Measurements from ENCODE around the gene PYGB.

The PYGB gene

DNA sequence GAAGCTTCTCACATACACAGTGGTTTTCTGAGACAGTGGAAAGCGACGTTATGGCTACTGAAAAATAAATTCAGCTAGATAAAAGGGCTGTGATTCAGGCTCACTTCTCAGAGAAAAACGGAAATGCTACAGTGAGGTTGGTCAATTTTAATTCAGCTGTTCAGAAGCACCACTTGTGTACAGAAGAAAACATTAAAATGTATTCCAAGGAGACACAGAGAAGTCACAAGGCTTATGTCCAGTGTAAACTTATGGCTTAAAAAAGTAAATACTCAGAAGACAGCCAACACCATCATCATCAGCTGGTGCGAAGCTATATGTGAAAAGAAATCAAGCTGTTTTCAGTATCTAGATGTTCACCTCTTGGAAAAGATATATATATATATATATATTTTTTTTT is 74.1 kb downstream of the PYGB start:
- H3K4me1 ChIP-seq (ENCODE audit: control insufficient read depth, insufficient read depth, low read length), result no peaks in the 10 kb centered on the region
- no peak for TF ChIP-seq ZNF112 (tag by site-specific recombination; IDR thresholded peaks at IDR 0.05)
- no peak for TF ChIP-seq MYNN (tag by site-specific recombination; IDR thresholded peaks at IDR 0.05; ENCODE audit: borderline replicate concordance)
- H3K27ac ChIP-seq (ENCODE audit: extremely low read depth, low read depth, low read length), result no peak overlapping the region
- no peaks in the 10 kb centered on the region for H3K9me3 ChIP-seq (ENCODE audit: control insufficient read depth, insufficient read depth, low read depth, low read length)
- ChIA-PET POLR2A (interaction anchor here (0.8 kb wide), 1 partner anchor 76 kb away, joined by 3 read pairs; no protein-coding TSS in a partner anchor), CTCF (no interaction called here)
- H3K4me3 ChIP-seq (ENCODE audit: low read depth, low read length), result no peak overlapping the region
- peaks cover 0 to 42% of the 10 kb centered on the region in 2 experiments; a peak in 2 of 3 replicates for H3K36me3 ChIP-seq (ENCODE audit: control insufficient read depth in 2 of 2, insufficient read depth in 1 of 2, low read length in 2 of 2)

DNA sequence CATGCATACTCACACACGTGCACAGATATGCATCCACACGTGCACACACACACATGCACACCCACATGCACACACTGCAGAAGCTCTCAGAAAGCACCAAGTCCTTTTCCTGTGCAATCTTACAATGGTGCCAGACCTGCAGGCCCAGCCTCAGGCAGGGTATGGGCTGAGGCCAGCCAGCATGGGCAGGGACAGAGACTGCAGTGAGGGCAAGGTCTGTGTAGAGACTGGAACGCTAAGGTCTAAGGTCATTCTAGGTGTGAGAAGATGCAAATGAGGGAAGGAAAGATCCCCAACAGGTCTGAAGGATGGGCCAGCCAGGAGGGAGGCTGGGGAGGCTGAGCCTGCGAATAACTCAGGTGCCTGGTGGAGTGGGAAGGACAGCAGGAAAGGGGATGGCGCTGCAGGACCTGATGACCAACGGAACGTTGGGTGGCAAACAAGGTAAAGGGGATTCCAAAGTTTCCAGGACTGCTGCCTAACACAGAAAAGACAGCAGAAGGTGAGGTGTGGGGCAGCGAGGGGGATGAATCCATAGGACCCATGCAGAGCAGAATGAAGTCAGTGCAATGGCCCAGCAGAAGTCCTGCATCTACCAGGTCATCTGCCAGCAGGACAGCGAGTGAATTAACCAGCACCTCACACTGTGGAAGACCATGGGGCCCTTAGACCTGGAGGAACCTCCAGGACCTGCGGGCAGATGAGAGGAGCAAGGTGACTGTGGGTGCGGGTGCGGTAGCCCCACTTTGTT is 75.8 kb downstream of the PYGB start:
- no peak overlapping the region for H3K27ac ChIP-seq (ENCODE audit: extremely low read depth, low read depth, low read length)

DNA sequence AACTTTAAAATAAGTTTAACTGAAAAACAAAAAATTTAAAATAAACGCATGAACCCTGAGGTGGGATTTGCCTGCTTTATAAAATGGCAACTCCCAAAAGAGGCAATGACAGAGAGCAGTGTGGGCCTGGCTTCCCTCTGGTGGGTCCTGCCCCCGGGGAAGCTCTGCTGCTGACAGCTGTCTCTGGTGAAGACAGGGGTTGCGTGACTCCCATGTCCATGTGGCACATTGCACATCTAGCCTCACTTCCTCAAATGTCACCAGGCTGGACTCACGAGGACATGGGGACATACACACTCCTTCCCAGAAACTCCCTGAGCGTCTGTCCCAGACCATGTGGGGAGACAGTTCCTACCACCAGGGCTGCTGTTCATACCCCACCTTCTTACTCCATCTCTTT is 76.5 kb downstream of the PYGB start:
- Histone ChIP-seq H3K4me1 (ENCODE audit: control insufficient read depth, insufficient read depth, low read length) (no peaks in the 10 kb centered on the region), H3K4me3 (ENCODE audit: low read depth, low read length) (no peak overlapping the region), H3K9me3 (ENCODE audit: control insufficient read depth, insufficient read depth, low read depth, low read length) (no peaks in the 10 kb centered on the region), H3K36me3 (ENCODE audit: control insufficient read depth in 2 of 2, insufficient read depth in 1 of 2, low read length in 2 of 2) (peaks cover 0 to 39% of the 10 kb centered on the region in 2 experiments; a peak in 2 of 3 replicates), H3K27ac (ENCODE audit: extremely low read depth, low read depth, low read length) (no peak overlapping the region)
- TF ChIP-seq KLF7 (tag by site-specific recombination; IDR thresholded peaks at IDR 0.05; ENCODE audit: borderline replicate concordance) (no peak), ZNF239 (tag by site-specific recombination; IDR thresholded peaks at IDR 0.05) (no peak), GLIS2 (tag by site-specific recombination; IDR thresholded peaks at IDR 0.05) (no peak)
- TF ChIP-seq, protein P1, sequence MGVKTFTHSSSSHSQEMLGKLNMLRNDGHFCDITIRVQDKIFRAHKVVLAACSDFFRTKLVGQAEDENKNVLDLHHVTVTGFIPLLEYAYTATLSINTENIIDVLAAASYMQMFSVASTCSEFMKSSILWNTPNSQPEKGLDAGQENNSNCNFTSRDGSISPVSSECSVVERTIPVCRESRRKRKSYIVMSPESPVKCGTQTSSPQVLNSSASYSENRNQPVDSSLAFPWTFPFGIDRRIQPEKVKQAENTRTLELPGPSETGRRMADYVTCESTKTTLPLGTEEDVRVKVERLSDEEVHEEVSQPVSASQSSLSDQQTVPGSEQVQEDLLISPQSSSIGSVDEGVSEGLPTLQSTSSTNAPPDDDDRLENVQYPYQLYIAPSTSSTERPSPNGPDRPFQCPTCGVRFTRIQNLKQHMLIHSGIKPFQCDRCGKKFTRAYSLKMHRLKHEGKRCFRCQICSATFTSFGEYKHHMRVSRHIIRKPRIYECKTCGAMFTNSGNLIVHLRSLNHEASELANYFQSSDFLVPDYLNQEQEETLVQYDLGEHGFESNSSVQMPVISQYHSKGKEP (tag by site-specific recombination; IDR thresholded peaks at IDR 0.05), result no peak
- TF ChIP-seq, protein P2, sequence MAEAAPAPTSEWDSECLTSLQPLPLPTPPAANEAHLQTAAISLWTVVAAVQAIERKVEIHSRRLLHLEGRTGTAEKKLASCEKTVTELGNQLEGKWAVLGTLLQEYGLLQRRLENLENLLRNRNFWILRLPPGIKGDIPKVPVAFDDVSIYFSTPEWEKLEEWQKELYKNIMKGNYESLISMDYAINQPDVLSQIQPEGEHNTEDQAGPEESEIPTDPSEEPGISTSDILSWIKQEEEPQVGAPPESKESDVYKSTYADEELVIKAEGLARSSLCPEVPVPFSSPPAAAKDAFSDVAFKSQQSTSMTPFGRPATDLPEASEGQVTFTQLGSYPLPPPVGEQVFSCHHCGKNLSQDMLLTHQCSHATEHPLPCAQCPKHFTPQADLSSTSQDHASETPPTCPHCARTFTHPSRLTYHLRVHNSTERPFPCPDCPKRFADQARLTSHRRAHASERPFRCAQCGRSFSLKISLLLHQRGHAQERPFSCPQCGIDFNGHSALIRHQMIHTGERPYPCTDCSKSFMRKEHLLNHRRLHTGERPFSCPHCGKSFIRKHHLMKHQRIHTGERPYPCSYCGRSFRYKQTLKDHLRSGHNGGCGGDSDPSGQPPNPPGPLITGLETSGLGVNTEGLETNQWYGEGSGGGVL (tag by site-specific recombination; IDR thresholded peaks at IDR 0.05), result no peak
- ChIA-PET CTCF (no interaction called here), POLR2A (no interaction called here)

More for the DNA sequence above, 75.8 kb downstream of the PYGB start:
- H3K36me3 ChIP-seq (ENCODE audit: control insufficient read depth in 2 of 2, insufficient read depth in 1 of 2, low read length in 2 of 2), result peaks cover 0 to 38% of the 10 kb centered on the region in 2 experiments; a peak in 2 of 3 replicates
- H3K4me1 ChIP-seq (ENCODE audit: control insufficient read depth, insufficient read depth, low read length), result no peaks in the 10 kb centered on the region
- CTCF ChIA-PET, result no interaction called here
- POLR2A ChIA-PET, result no interaction called here
- no peak overlapping the region for H3K4me3 ChIP-seq (ENCODE audit: low read depth, low read length)
- TF ChIP-seq ZNF776 (tag by site-specific recombination; IDR thresholded peaks at IDR 0.05; ENCODE audit: borderline replicate concordance), result no peak
- TF ChIP-seq ZIC2 (tag by site-specific recombination; IDR thresholded peaks at IDR 0.05), result peak; percentile 50; the same call in 1 of the 2 replicates
- H3K9me3 ChIP-seq (ENCODE audit: control insufficient read depth, insufficient read depth, low read depth, low read length), result no peaks in the 10 kb centered on the region

DNA sequence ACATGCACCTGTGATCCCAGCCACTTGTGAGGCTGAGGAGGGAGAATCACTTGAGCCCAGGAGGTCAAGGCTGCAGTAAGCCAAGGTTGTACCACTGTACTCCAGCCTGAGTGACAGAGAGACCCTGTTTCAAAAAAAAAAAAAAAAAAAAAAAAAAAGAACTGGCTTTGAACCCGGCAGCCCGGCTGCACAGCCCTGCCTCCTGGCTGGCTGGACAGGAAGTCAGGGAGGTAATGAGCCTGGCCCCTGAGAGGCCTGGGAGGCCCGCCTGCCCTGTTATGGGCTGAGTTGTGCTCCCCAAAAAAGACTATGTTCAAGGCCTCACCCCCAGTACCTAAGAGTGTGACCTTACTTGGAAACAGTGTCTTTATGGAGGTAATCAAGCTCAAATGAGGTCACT is 77.2 kb downstream of the PYGB start:
- H3K4me1 ChIP-seq (ENCODE audit: control insufficient read depth, insufficient read depth, low read length), result no peaks in the 10 kb centered on the region
- ChIA-PET POLR2A (no interaction called here), CTCF (no interaction called here)
- H3K9me3 ChIP-seq (ENCODE audit: control insufficient read depth, insufficient read depth, low read depth, low read length), result no peaks in the 10 kb centered on the region
- no peak overlapping the region for H3K27ac ChIP-seq (ENCODE audit: extremely low read depth, low read depth, low read length)
- H3K4me3 ChIP-seq (ENCODE audit: low read depth, low read length), result no peak overlapping the region
- TF ChIP-seq ZNF837 (tag by site-specific recombination; IDR thresholded peaks at IDR 0.05) (no peak), IKZF3 (tag by site-specific recombination; IDR thresholded peaks at IDR 0.05) (no peak), ZNF473 (tag by site-specific recombination; IDR thresholded peaks at IDR 0.05) (no peak)
- TF ChIP-seq, protein P3, sequence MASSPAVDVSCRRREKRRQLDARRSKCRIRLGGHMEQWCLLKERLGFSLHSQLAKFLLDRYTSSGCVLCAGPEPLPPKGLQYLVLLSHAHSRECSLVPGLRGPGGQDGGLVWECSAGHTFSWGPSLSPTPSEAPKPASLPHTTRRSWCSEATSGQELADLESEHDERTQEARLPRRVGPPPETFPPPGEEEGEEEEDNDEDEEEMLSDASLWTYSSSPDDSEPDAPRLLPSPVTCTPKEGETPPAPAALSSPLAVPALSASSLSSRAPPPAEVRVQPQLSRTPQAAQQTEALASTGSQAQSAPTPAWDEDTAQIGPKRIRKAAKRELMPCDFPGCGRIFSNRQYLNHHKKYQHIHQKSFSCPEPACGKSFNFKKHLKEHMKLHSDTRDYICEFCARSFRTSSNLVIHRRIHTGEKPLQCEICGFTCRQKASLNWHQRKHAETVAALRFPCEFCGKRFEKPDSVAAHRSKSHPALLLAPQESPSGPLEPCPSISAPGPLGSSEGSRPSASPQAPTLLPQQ (tag by site-specific recombination; IDR thresholded peaks at IDR 0.05), result no peak
- TF ChIP-seq, protein P4, sequence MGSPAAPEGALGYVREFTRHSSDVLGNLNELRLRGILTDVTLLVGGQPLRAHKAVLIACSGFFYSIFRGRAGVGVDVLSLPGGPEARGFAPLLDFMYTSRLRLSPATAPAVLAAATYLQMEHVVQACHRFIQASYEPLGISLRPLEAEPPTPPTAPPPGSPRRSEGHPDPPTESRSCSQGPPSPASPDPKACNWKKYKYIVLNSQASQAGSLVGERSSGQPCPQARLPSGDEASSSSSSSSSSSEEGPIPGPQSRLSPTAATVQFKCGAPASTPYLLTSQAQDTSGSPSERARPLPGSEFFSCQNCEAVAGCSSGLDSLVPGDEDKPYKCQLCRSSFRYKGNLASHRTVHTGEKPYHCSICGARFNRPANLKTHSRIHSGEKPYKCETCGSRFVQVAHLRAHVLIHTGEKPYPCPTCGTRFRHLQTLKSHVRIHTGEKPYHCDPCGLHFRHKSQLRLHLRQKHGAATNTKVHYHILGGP (tag by site-specific recombination; IDR thresholded peaks at IDR 0.05), result no peak
- peaks cover 0 to 34% of the 10 kb centered on the region in 2 experiments; a peak in 2 of 3 replicates for H3K36me3 ChIP-seq (ENCODE audit: control insufficient read depth in 2 of 2, insufficient read depth in 1 of 2, low read length in 2 of 2)
